Left cardiac atrium (tissue), 4 donors: Measurements from ENCODE around the gene SLAMF6. TPM values are rescaled to one million over a fixed set of nuclear protein-coding genes. Genes with fewer than 3 reads are reported as not detected.
"Not testable (repeated sequence)": the region's sequence is repeated elsewhere in the genome, so short reads cannot be mapped to it uniquely, and the experiment has no call there.

ENCODE experiments used
- ATAC-seq, 2 donors: fragments of 200-7000 bp; cut with Tn5 transposase; one replicate each; pipeline ENCODE4 v1.9.1; 2020; ENCODE audit warnings: mild to moderate bottlenecking in 2 of 2, moderate library complexity in 2 of 2
- DNase-seq: peaks from one replicate; pipeline ENCODE4 v3.0.0-alpha.2; 2020
- intact Hi-C, 2 donors: fragments of 100-400 bp; cut with DNase I; formaldehyde crosslinking; loops; one replicate each; pipeline versions ENCODE4 v1.14.1 to v1.15.1; 2022 to 2023
- total RNA-seq, 2 donors: library from RNA; stranded (reverse); fragmentation: NEBNext Ultra II Directional; extraction: Animal tissue kit (Norgen Biotek cat#: 25700); gene quantifications; one replicate each; pipeline ENCODE4 v1.2.1, GENCODE V29; 2021
- donor health status: DM: no; HTN: yes; CAD: no.
- donor health status: DM: no; HTN: yes; CAD: no; lungs with severe emphysema.
- donor health status: DM: yes; HTN: yes; CAD: no.
- donor health status: Dilated cardiomyopathy.

SLAMF6 gene
- total RNA-seq, 2 donors from 2014 or later = 0.55 to 1.4 TPM

DNA sequence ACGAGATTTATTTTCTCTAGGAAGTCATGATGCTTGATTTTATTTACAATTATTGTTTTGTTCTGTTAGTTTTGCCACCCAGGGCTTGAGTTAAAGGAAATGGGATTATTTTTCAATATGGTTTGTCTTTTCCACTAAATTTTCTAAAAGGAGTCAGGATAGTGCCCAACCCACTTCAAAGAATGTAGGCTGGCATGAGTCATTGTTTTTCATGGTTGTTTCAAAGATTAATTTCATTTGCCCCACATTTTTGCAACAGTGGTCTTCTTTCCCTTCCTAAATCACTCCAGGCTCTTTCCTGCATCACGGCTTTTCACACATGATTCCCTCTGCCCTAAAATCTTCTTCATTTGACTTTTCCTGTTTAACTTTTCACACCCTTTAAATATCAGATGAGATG is 2.5 kb downstream of the SLAMF6 start:
- ATAC-seq (no peak), DNase-seq (no peak)
- intact Hi-C loops = no loop called here

DNA sequence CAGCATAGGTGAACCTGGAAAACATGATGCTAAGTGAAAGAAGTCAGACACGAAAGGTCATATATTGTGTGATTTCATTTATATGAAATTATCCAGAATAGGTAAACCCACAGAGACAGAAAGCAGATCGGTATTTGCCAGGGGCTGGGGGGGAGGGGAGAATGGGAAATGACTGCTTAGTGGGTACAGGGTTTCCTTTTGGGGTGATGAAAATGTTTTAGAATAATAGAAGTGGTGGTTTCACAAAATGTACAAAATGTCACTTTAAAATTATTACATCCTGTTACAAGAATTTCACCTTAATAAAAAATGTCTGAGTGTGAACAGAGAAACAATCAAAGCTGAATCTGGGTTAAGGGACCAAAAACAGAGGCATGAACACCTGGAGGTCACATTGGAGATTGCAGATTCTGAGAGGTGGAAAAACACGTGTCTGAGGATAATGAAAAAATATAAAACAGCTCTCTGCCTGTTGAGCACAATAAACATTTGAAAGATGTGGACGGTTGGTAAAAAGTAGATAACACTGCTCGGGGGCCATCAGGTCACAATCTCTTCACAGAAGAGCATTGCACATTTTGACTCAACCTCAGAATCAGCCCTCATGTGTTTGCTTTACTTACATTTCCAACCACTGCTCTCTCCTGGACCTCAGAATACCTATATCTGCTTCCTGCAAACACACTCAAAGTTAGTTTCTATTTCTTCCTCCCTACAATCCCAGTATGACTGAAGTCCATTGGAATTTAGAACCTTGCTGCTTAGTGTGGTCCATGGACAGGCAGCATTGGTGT is 3.2 kb downstream of the SLAMF6 start:
- ATAC-seq = no peak
- no peak for DNase-seq
- intact Hi-C loops = no loop called here

DNA sequence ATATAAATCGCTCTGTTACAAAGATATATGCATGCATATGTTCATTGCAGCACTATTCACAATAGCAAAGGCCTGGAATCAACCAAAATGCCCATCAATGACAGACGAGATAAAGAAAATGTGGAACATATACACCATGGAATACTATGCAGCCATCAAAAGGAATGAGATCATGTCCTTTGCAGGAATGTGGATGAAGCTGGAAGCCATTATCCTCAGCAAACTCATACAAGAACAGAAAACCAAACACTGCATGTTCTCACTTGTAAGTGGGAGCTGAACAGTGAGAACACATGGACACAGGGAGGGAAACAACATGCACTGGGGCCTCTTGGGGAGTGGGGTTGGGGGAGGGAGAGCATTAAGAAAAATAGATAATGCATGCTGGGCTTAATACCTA is 5.5 kb downstream of the SLAMF6 start:
- intact Hi-C loops, ATAC-seq, DNase-seq: not testable (repeated sequence)

DNA sequence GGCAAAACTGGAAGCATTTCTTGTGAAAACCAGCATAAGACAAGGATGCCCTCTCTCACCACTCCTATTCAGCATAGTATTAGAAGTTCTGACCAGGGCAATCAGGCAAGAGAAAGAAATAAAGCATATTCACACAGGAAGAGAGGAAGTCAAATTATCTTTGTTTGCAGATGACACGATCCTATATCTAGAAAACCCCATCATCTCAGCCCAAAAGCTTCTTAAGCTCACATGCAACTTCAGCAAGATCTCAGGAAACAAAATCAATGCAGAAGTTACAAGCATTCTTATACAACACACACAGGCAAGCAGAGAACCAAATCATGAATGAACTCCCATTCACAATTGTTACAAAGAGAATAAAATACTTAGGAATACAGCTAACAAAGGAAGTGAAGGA is 7.1 kb downstream of the SLAMF6 start:
- not testable (repeated sequence) for ATAC-seq

DNA sequence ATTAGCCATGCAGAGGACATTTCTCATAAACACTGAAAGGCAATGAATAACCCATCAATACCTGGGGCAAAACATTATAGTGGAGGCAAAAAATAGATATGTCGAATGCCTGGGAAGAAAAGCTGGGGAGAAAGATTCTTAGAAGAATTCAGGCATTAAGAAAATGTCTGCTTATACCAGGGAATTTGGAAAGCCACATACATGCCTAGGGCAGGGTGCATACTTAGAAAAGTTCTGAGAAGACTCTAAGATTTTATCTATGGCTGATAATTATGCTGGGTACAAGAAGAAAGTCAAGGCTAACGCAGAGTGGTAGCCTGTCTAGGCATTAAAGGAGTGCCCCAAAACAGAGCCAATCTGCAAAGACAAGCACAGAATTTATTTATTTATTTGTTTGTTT is 18.4 kb downstream of the SLAMF6 start:
- intact Hi-C loops = no loop called here

More for the DNA sequence above, 7.1 kb downstream of the SLAMF6 start:
- intact Hi-C loops, DNase-seq: not testable (repeated sequence)

DNA sequence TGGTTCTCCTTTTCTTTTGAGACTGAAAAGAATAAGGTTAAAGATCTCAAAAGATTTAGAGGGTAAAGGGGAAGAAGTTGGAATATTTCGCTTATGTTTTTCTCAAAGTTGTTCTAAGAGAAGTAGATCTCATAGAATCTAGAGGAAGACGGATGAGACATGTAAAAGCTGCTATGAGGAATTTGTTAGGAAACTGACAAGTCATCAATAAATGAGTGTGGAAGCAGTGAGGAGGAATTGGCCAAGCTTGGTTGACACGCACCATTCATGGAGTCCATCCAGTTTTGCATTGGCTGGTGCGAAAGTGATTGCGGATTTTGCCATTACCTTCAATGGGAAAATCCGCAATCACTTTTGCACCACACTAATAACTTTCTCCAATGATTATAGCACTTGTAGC is 20.0 kb downstream of the SLAMF6 start:
- intact Hi-C loops = no loop called here
- no peak for DNase-seq

More for the DNA sequence above, 18.4 kb downstream of the SLAMF6 start:
- ATAC-seq (no peak), DNase-seq (no peak)

DNA sequence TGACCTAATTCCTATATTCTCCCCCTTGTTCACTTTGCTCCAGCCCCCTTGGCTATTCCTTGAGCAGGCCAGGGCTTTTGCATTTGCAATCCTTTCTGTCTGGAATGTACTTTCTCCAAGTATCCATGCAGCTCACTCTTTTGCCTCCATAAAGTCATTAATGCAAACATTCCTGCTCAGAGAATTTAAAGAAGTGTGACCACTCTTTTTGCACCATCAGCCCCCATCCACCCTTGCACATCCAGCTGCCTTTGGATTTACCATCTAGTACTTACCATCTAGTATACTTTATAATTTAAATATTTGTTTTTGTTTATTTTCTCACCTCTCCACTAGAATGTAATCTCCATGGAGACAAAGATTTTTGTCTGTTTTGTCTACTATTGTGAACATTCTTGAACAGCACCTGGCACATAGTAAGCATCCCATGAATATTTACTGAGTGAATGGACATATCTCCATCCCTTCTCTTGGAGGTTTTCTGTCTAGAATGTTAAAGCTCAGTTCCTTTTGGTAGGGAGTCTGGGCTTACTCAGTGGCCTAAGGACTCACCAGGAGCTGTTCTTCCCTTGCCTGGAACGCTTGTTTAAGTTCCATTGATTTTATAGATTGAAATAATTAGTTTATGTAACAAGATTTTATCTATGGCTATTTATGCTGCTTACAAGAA is 22.6 kb downstream of the SLAMF6 start:
- no peak for ATAC-seq
- DNase-seq = no peak
- intact Hi-C loops = no loop called here

More for the DNA sequence above, 20.0 kb downstream of the SLAMF6 start:
- ATAC-seq = no peak

DNA sequence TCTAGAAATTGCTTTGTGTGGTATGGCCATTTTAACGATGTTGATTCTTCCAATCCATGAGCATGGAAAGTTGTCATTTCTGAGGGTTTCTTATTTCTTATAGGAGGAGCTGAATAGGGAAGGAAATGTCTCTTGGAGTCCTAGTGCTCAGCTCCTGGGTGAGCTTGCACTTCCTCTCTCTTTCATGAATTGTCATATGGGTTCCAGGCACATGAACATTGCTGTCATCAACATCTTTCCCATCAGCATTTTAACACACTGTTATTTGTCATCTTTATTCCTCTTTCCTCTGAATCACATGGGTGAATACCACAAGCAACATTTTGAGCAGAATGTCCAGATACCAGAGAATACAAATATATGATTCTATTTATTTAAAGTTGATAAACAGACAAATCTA is 23.4 kb downstream of the SLAMF6 start:
- ATAC-seq (peak; percentile 57 to 61), DNase-seq (no peak)
- intact Hi-C loops = no loop called here

DNA sequence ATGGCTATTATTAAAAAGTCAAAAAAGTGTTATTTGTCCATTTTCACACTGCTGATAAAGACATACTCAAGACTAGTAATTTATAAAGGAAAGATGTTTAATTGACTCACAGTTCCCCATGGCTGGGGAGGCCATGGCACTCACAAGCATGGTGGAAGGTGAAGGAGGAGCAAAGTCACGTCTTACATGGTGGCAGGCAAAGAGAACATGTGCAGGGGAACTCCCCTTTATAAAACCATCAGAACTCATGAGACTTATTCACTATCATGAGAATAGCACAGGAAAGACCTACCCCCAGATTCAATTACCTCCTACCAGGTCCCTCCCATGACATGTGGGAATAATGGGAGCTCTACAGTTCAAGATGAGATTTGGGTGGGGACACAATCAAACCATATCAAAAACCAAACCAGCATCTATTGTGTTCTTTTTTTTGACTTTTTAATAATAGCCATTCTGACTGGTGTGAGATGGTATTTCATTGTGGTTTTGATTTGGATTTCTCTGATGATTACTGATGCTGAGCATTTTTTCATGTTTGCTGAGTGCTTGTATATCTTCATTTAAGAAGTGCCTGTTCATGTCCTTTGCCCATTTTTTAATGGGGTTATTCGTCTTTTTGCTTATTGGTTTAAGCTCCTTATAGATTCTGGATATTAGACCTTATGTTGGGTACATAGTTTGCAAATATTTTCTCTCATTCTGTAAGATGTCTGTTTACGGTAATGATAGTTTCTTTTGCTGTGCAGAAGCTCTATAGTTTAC is 24.6 kb downstream of the SLAMF6 start:
- intact Hi-C loops, ATAC-seq: not testable (repeated sequence)

DNA sequence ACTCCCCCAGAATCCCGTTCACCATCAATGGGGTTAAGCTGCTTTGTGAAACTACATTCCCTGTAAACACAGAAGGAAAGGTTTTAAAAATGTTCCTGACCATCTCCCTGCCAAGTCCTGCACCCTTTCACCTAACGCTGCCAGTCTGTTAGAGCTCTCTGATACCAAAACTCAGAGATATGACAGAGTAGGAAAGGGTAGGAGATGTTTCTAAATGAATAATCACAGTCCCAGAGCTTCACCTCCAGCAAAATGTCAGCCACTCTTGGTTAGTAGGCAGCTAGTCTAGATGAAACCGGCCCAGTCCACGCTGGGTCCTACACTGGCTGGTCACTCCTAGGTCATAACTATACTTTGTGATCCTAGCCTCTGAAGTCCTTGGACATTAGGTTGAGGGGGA is 26.7 kb downstream of the SLAMF6 start:
- DNase-seq = no peak
- no peak for ATAC-seq
- intact Hi-C loops = no loop called here

More for the DNA sequence above, 24.6 kb downstream of the SLAMF6 start:
- not testable (repeated sequence) for DNase-seq

DNA sequence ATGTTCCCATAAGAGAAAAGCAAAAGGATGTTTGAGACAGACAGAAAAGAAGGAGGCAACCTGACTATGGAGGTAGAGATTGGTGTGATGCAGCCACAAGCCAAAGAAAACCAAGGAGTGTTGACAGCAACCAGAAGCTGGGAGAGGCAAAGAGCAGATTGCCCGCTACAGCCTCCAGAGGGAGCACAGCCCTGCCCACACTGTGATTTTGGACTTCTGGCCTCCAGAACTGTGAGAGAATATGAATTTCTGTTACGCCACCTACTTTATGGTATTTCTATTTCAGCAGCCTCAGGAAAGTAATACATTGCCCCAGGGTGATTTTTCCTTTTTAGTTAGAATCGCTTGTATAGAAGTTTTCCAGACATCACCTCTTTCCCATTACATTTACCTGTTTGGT is 28.4 kb downstream of the SLAMF6 start:
- ATAC-seq (no peak), DNase-seq (no peak)
- intact Hi-C loops = no loop called here

DNA sequence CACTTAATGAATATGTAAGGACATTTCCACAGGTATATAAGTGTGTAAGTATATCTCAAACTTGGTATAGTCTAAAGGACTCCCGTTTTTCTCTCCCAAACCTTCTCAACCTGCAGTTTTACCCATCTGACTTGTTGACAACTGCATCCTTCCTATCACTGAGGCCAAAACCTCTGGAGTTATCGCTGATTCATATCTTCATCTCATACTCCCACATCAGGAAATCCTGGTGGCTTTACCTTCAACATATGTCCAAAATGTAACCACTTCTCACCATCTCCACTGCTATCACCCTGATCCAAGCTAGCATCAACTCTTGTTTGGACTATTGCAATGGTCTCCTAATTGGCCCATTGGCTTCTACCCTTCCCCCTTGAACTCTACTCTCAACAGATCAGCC is 30.4 kb downstream of the SLAMF6 start:
- DNase-seq (no peak), ATAC-seq (no peak)
- intact Hi-C loops = no loop called here

DNA sequence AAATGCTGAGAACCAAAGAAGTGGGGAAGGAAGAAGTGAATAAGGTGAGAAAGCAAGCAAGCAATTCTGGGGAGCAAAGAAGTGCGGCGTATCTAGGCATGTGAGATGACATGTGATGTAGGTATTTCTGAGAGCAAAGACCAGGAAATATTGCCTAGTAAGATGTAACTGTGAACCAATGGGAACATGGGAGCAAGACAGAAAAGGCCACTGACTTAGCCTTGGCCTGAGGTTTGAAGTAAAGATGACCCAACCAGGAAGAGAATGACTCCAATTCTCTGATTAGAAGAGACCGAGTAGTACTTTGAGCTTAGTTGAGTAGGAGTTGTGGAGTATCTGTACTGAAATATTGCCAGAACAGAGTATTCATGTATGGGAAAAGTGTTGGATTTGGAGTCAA is 31.1 kb downstream of the SLAMF6 start:
- no peak for DNase-seq
- ATAC-seq = no peak

DNA sequence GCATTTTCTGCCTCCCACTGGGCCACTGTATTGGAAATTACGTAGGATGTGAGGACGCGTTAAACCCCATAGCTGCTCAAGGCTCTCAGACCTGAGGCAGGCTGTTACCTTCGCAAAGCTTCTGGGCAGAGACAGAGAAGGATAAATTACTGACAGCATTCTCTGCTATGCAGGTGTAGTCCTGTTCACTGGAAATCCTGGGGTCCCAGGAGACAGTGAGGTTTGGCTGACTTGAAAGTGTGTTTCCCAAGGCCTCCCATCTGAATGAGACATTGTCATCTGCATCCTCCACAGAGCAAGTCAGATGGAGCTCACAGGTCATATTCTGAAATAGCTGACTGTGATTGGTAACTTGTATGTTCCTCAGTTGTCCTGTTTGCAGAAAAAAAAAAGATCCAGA is 32.0 kb downstream of the SLAMF6 start:
- ATAC-seq = no peak
- DNase-seq = no peak
- intact Hi-C loops = no loop called here

More for the DNA sequence above, 31.1 kb downstream of the SLAMF6 start:
- intact Hi-C loops = no loop called here

DNA sequence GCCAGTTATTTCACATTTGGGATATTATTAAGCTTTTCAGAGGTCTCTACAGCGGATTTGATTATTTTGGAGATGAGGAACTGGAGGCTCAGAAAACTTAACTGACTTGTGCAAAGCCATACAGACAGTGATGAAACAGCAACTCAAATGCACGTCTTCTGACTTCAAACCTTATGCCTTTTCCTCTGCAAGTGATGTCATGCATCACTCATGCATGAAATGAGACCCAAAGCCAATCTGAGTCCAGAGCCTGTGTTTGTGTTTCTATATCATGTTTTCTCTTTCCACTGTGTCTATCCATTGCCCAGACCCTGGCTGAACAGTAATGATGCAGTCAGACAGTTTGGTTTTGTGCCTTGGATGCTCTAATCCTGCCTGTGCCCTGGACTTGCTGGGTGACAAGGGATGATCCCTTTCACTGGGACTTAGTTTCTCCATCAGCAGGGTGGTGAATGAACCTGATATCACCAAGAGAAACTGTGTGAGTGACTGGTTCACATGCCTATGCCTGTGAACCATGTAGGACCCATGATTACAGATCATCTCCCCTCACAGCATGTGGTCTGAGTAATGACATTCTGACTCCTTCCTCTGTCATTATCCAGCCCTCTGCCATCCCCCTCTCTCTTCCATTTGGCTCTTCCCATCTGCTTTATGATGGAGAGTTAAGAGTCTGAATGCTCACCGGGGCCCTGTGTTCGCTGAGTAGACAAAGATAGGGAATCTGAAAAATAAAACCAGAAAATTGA is 33.4 kb downstream of the SLAMF6 start:
- intact Hi-C loops = no loop called here
- DNase-seq = no peak
- ATAC-seq = no peak

DNA sequence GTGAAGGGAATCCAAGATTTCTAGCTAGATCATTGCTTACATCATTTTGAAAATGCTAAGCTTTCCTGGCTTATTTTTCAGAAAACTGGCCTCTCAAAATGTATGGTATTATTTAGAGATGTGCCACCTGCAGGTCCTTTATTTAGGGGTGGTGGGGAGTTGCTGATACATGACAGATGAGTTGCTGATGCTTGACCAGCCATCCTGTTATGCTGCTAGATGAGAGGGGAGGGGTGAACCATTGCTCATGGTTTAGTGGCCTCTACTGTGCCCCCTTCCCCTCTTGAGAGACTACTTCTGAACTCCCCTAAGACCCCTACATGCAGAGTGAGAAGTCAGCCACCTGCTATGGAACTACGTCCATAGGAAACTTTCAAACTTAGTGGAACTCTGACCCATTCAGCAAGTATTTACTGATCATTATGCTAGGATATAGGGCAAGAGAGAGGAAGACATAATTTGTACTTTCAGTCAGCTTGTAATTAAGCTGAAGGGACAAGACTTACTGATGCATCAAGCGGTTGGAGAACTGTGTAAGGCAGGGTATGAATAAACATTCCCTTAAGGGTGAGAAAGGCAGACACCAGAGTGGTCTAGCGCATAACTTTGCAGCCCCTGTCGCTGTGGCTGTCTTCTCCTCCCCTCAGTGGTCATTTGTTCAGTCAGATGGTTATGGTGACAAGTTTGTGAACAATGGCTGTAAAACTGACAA is 34.6 kb downstream of the SLAMF6 start:
- intact Hi-C loops = no loop called here
- ATAC-seq (no peak), DNase-seq (no peak)

DNA sequence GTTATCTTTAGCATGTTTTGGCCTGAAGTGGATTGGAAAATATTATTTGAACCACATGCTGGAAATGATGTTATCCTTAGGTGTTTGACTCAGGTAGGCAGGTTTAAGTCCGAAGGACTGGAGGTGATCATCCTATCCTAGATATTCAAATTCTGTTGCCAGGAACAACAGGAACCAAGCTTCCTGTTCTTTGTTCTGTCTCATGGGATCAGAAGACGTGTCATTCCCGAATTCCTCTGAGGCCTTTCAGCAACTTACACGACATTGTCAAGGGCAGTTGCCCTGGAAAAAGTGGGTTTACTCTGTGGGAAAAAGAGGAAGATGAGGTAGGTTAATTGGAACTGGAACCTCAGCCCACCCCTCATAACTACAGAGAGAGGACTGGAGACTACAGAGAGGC is 36.6 kb downstream of the SLAMF6 start:
- ATAC-seq (no peak), DNase-seq (no peak)
- intact Hi-C loops = no loop called here

DNA sequence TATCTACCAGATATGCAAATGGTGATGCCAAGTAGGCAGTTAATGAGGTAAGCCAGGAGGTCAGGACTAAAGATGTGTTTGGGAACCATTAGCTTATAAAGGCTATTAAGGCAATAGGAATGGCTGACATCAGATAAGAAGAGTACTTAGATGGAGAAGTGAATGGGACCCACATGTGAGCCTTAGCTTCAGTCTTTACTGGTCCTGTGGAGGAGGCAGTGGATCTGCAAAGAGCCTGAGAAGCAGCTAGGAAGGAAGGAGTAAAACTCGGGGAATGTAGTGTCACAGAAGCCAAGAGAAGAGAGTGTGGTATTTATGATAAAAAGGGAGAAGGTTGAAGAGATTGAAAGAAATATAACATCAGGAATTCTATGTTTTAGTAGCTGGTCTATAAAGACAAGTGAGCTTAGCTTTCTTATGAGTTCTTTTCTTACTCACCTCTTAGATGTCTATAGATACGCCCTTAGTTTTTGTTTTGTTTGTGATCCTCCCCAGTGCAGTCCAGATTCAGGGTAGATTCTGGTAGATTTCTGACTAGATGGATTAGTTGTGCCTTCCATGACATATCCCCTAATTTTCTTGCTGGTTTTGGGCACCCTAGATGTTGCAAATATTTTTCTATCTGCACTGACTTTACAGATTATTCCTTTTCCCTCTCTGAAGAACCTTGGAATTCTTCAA is 39.4 kb downstream of the SLAMF6 start:
- ATAC-seq (no peak), DNase-seq (no peak)
- intact Hi-C loops = no loop called here
